Cerebellar cortex (tissue), 1 donor: ENCODE results near the gene KIRREL3.

ENCODE experiments used
- DNase-seq: peaks from one replicate; pipeline ENCODE4 v3.0.0-alpha.2; 2015; ENCODE audit warnings: low spot score

Gene KIRREL3

DNA sequence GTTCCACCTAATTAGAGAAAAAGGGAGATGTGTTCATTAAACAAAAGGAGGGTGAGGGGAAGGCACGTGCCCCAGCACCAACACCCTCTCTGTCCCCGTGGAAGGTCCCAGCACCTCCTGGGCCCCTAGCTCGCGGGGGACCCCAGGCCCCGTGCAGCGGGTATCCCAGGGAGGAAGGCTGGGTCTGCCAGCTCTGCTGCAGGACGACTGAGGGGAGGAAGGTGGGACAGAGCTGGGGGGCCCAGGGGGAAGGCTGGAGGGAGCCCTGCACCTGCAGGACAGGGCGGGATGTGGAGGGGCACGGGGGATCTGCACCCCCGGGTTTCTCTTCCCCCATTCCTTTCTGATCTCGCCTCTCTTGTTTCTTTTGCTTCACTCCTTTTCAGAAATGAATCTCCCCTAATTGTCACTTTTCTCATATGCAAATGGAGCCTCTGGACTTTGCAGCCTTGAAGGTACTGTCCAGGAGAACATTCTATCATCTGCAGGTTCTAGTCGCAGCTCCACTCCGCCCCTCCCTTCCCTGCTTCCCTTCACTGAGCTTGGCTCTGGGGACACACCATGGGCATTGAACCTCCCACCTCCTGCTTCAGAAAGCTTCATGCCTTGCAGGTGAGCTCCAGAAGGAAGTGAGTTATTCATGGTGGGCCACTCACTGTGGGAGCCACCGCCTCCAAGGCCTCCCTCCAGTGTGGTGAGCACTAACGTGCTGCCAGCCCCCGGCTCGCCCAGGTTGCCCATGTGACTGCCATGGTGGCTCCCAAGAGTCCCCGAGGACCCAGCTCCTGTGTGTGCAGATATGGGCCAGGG, 534.1 kb downstream of the KIRREL3 start:
- no peak for DNase-seq

DNA sequence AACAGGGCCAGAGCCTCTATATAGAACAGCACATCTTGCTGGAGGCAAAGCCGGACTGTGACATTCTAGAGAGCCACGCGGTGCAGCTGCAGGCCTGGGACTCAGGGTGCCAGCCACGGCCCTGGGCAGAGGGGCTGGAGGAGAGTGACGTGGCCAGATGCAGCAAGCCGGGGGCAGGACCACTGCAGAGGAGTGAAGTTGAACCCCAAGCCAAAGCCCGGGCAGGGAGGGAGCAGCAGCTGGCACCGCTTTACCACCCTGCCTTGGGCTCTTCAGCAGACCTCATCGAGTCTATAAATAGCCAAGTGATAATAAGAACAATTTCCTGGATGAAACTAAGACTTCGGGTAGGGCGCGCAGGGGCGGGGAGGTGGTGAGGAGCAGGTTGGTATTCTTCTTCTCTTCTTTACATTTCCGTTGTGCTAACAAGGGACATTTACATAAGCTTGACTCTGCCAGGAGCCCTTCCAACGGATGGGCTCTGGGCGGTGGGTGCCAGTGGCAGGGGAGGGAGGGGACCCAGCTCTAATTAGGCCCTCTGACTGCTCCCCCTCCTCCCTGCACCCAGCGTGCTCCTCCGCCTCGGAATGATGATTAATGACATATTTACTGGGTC, 534.9 kb downstream of the KIRREL3 start:
- DNase-seq, result no peak

DNA sequence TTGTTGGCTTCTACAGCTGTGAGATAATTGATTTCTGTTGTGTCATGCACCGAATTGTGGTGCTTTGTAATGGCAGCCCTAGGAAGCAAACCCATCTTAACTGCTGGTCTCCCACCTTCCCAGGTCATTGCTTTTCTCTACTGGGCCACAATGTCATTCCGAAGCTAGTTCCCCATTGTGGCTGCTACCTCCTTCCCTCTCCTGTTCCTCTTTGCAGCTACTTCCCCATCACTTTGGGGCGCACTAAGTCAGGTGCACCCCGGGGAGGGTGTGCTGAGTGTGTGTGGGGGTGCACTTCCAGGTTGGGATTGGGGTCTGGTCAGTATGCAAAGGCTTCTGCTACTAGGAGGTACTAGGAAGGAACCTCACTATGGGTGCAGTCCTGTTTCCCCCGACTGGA, 535.8 kb downstream of the KIRREL3 start:
- no peak for DNase-seq

DNA sequence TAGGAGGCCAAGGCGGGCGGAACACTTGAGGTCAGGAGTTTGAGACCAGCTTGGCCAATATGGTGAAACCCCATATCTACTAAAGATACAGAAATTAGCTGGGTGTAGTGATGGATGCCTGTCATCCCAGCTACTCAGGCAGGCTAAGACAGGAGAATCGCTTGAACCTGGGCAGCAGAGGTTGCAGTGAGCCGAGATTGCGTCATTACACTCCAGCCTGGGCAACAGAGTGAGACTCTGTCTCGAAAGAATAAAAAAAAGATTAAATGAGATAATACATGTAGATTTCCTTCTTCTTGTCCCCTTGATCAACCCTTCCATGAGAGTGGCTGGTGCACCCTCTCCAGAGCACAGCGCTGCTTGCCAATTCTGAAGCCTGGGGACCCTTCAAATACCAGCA, 538.1 kb downstream of the KIRREL3 start:
- DNase-seq, result no peak

DNA sequence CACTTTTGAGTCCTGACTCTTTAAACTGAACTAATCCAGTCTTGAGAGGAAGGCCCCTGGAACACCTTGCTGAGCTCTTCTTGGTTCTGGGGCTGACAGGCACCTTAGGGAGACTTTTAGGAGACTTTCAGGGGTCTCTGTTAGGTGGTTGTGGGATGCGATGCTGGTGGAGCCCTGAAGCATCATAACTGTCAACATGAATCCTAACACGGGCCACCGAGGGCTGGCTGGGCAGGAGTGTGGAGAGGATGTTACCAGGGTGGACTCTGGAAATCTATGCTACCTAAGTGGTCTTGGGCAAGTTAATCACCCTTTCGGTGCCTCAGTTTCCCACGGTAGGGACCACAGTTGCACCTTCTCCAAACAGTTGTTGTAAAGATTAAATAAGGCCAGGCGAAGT, 538.6 kb downstream of the KIRREL3 start:
- no peak for DNase-seq

DNA sequence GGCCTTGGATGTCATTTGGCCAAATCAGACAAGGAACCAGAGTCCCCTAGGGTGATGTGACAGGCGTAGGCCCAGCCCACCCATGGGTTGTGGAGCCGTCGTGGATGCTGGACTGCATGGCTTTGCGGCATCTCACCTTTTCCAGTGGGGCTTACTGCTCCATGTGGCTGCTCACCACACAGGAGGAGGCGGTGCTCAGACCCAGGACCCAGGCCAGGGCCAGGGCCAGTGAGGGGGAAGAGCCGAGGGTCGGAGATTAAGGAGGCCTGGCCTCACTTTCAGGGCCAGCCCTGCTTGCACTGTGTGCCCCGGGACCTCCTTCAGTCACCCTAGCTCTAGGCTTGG, 539.5 kb downstream of the KIRREL3 start:
- no peak for DNase-seq

DNA sequence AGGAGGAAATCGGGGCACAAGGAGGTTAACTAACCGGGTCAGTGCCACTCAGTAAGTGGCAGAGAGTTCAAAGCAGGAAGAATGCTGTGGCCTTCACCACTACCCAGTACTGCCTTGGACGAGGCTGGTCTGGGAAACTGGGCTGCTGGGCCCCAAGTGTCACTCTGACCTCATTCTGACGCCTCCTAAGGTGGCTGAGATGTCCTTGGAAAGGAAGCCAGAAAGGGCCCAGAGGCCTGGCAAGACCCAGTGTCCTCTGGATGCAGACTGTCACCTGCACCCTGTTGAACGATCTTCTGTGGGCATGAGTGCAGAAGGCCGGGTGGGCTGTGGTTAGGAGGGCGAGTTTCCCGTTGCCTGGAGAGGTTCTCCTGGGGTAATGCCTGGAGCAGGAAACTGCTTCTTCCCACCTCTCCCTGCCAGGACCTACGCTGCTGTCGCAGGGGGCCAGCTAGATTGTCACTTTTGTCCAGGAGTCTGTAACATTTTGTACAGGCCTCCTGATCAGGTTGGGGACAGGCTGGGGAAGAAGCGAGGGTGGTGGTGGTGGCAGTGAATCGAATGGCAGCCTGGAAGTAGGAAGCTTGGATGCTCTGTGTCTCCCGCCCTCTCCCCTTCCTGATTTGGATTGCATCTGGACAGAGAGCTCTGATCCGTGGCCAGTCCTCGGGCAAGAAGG, 540.0 kb downstream of the KIRREL3 start:
- DNase-seq, result no peak

DNA sequence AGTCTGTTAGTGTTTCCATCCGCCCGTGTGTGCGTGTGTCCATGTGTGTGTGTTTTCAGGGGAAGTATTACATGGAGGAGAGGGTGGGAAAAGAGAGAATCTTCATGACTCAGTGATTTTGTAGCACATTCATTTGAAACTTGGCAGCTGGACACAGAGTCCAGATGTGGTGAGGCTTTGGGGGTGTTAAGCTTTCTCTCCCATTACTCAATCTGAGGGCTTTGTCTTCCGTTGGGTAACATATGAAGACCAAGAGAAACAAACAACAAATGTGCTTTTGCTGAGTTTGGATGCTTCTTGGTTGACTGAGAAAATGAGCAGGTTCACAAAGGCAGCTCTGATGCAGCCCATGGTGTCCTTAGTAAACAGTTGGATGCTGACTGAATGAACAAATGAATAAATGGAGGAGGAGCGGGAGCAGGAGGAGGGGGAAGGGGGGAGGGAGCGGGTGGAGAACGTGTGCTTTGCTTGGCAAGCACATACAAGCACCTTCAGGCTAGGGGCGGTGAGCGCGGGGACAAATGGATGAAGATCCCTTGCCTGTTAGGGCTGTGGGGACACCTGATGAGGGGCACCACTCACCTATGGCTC, 540.8 kb downstream of the KIRREL3 start:
- DNase-seq, result no peak

DNA sequence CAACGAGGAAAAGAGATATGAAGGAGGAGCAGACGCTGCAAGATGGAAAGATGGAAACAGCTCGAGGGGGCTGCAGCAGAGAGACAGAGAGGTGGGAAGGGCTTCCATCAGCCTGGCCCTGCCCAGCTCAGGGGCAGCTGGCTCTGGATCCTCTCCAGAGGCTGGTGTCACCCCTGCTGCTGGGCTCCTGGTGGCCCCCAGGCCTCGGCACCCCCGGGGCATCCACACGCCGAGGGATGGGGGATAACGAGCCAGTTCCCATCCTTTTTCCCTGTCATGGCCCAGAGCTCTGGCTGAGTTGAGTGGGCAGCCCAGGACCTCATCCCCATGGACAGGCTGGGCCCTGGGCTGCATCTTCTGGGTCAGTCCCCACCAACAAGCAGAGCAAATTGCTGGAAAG, 542.8 kb downstream of the KIRREL3 start:
- no peak for DNase-seq

DNA sequence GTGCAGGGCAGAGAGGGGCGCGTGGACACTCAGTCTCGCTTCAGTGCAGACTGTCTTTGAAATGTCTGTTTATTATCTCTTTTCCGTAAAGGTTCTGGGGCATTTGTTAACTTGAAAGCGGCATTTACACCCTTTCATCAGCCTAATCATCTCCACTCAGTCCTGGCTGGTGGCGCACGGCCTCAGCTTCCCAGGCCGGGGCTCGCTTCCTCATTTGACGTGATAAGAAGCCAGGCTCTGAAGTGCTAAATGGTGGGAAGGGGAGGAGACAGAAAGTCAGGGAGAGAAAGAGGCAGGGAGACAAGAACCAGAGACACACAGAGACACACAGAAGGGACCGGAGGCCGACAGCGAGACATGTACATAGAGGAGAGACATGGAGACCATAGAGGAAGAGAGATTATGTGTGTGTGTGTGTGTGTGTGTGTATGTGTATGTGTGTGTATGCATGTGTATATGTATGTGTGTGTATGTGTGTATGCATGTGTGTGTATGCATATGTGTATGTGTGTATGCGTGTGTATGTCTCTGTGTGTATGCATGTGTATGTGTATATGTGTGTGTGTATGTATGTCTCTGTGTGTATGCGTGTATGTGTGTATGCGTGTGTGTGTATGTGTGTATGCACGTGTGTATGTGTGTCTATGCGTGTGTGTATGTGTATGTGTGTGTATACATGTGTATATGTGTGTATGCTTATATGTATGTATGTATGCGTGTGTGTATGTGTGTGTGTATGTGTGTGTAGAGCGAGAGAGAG, 543.6 kb downstream of the KIRREL3 start:
- DNase-seq, result no peak

DNA sequence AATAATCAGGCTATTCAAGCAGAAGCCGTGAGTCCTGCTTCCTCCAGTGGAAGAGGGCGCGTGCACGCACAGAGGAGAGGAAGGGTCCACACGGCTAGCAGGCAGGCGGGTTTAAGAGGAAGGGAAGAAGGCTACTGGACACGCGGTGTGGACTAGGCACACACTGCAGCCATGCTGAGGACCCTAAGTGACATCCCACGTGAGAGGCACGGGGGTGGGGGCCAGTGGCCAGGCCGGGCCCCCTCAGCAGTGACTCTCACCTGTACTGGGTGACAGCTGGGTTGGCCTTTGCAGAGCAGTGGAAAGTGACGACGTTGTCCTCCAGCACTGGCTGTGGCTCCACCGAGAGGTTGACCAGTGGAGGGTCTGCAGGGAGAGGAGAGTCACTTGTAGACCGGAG, 544.5 kb downstream of the KIRREL3 start:
- DNase-seq, result no peak

DNA sequence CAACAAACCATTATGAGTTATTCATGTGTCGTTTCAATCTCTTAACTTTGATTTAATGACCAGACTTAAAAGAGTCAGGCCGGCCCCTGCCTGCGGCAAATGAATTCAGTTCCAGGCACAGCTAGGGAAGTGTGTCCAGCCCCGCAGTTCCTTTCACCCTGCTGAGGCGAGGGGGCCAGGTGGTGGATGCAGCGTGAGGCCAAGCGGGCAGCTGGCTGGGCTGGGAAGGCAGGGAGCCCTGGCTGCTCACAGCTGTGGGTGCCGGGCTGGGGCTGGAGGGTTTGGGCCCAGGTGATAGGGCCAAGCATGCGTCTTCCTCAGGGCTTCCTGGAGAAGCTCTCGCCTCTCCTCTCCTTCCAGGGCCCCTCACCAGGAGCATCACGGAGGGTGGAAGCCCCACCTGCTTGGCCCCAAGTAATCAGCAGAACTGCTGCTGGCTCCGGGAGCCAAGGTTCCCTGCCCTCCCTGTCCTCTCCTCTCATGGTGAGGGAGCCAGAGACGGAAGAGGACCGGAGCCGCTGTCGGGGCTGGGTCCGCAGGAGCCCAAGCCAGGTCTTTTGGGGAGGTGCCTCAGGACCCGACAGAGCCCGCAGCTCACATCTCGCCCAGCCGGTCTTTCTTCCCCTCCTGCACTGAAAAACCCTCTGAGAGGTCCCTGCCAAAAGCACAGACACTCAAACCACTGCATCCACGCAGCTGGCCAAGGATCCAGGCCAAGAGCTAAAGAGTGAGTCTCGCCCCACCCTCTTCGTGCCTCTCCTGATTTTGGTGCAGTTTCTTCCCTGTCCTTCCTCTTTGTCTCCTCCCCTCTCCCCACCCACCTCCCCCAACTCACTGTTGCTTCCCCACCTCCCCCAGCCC, 548.1 kb downstream of the KIRREL3 start:
- no peak for DNase-seq

DNA sequence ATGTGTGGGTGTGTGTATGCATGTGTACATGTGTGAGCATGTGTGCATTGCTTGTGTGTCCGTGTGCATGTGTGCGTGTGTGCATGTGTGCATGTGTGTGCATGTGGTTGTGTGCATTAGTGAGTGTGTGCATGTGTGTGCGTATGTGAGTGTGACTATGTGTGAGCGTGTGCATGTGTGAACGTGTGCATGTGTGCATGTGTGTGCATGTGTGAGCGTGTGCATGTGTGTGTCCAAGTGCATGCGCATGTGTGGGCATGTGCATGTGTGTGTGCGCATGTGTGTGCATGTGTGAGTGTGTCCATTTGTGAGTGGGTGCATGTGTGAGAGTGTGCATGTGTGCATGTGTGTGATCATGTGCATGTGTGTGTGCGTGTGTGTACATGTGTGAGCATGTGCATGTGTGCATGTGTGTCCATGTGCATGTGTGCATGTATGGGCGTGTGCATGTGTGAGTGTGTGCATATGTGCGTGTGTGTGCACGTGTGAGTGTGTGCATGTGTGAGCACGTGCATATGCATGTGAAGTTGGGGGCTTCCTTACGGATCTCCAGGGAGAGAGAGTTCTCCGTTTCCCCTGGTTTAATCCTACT, 549.3 kb downstream of the KIRREL3 start:
- no peak for DNase-seq

DNA sequence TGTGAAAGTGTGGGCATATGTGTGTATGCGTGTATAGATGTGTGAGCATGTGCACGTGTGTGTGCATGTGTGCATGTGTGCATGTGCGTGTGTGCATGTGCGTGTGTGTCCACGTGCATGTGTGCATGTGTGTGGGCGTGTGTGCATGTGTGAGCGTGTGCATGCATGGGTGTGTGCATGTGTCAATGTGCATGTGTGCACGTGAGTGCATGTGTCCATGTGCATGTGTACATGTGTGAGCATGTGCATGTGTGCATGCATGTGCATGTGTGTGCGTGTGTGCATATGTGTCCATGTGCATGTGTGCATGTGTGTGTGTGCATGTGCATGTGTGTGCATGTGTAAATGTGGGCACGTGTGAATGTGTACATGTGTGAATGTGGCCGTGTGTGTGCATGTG, 549.8 kb downstream of the KIRREL3 start:
- DNase-seq, result no peak

DNA sequence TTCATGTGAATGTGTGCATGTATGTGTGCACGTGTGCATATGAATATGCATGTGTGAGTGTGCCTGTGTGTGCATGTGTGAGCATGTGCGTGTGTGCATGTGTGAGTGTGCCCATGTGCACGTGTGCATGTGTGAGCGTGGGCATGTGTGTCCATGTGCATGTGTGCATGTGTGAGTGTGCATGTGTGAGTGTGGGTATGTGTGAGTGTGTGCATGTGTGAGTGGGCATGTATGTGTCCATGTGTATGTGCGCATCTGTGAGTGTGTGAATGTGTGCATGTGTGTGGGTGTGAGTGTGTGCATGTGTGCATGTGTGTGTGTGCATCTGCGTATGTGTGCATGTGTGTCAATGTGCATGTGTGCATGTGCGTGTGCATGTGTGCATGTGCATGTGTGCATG, 550.4 kb downstream of the KIRREL3 start:
- DNase-seq, result no peak

DNA sequence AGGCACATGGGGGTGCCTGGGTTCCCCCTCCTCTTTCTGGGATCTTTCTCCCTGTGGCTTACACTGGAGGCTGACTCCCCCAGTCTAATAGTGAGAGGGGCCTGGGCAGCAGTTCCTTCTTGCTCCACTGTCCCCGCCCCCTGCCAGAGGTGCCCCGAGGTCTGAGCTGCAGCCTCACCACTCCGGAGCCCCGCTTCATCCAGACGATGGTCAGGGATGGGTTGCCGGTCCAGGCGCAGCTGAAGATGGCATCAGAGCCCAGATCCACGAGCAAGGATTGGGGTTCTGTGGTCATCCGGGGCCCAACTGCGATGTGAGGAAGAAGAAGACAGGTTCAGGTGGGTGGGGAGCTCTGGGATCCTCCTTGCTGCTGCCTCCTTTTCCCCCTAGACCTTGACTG, 554.0 kb downstream of the KIRREL3 start:
- no peak for DNase-seq

DNA sequence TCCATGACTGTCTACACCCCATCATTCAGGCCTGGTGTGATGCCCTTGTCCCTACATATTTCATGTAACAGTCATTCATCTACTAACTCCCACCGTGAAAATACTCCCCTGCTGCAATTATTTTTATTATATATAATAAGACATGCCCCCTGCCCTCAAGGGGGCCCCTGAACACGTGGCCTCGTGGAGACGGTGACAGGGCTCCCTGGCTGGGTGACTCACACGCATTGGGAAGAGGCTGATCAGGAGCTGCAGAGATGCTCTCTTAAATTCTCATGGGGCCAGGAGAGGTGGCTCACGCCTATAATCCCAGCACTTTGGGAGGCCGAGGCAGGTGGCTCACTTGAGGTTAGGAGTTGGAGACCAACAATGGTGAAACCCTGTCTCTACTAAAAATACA, 556.5 kb downstream of the KIRREL3 start:
- DNase-seq, result no peak

DNA sequence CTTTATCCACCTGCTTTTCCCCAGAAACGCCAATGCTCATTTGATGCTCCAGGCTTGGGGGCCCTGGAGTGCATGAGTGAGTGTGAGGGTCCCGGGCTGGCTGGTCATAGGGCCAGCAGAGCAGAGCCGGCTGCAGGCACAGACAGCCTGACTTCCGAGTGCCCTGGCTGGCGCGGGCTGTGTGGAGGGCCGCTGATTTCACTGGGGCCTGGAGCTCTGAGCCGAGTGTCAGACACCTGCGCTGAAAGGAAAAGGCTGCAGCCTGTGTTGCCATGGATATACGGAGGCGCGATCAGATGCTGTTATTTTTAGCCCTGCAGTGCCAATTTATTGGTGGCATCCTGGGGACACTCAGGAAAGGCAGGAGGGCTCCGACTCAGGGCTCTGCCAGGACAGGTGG, 557.5 kb downstream of the KIRREL3 start:
- peak; percentile 45 for DNase-seq

DNA sequence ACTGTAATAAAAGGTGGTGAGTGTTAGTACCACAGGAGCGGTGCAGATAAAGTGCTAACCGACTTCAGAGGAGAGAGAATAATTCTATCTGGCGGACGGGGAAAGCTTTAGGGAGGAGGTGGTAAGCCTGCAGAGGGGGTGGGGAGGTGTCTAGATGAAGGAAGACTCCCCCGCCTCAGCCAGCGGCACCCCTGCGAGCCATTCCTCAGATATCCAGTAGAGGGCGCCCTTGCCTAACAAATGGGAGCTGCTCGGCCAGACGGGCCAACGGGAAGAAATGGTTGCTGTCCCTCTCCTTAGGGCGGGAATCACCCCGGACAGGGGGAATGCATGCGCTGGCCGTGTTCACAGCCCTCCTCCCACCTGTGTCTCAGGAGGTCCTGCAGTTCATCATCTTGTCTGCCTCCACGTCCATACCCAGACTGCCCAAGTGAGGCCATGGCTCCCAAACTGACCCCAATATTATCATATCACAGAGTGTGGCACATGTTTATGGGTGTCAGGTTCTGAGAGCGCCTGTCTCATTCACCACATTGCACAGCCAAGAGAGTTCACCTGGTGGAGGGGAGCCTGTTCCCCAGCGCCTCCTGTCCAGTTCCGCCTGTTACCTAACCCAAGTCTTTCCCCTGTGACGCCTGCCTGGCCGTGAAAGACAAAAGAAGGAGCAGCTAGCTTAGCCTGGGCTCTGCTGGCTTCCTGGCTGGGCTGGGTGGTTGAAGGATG, 559.6 kb downstream of the KIRREL3 start:
- peak; percentile 78 for DNase-seq

DNA sequence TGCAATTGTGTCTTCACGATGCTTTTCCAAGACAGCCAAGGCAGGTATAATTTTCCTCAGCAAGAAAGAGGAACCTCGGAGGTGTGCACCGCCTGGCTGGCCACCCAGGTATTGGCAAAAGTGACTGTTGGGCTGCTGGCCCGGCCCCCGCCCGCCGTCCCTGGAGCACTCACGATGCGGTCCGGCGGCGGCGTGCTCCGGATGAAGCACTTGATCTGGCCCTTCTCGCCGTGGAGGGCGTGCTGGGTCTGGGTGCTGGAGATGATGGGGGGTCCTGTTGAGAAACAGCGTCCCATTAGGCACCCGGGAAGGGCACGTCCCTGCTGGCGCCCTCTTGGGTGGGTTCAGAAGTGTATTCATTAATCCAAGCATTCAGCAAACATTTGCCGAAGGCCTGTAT, 560.3 kb downstream of the KIRREL3 start:
- DNase-seq, result no peak
